OCI-LY3 (cell line): ENCODE results near the gene IFNG-AS1.
A peak's percentile ranks its signal among the peaks of the same experiment; 100 is the strongest.

Experiments used
- H2AFZ ChIP-seq: fragments of 200-600, 300-600 bp; shearing (Covaris generic); 2 replicates; pipeline ENCODE4 v1.6.0; 2014; ENCODE audit warnings: antibody characterized with exemption, low read depth, low read length
- H3K27ac ChIP-seq: fragments of 200-600, 300-600 bp; sonication (generic); 2 replicates; pipeline ENCODE4 v1.5.1; 2014; ENCODE audit warnings: mild to moderate bottlenecking, low read length, moderate library complexity, mixed read lengths
- H3K27me3 ChIP-seq: fragments of 200-600, 300-600 bp; sonication (generic); 2 replicates; pipeline ENCODE4 v1.6.1; 2014; ENCODE audit warnings: low read depth, low read length, mixed read lengths
- H3K36me3 ChIP-seq: fragments of 200-600, 300-600 bp; sonication (generic); replicated peaks from 2 replicates; pipeline ENCODE3; 2014; ENCODE audit warnings: low read depth, low read length, mixed read lengths
- H3K4me1 ChIP-seq: fragments of 300-600, 200-600 bp; sonication (generic); 2 replicates; pipeline ENCODE4 v1.6.1; 2014; ENCODE audit warnings: low read length, mixed read lengths
- H3K4me2 ChIP-seq: fragments of 200-600, 300-600 bp; sonication (generic); 2 replicates; pipeline ENCODE4 v1.6.1; 2014; ENCODE audit warnings: low read length, mixed read lengths
- H3K4me3 ChIP-seq: fragments of 300-600, 200-600 bp; sonication (generic); 2 replicates; pipeline ENCODE4 v1.5.1; 2014; ENCODE audit warnings: antibody characterized with exemption, mild to moderate bottlenecking, low read length, moderate library complexity
- H3K79me2 ChIP-seq: fragments of 300-600, 200-600 bp; shearing (Covaris generic); 2 replicates; pipeline ENCODE4 v1.6.1; 2014; ENCODE audit warnings: mild to moderate bottlenecking, low read length, mixed read lengths
- H3K9ac ChIP-seq: fragments of 300-600, 200-600 bp; shearing (Covaris generic); 2 replicates; pipeline ENCODE4 v1.6.0; 2014; ENCODE audit warnings: mild to moderate bottlenecking, low read length, moderate library complexity
- H3K9me3 ChIP-seq: fragments of 200-600, 300-600 bp; shearing (Covaris generic); 2 replicates; pipeline ENCODE4 v1.6.1; 2014; ENCODE audit warnings: low read length, mixed read lengths; ENCODE audit not compliant: insufficient read depth
- H4K20me1 ChIP-seq: fragments of 200-600, 300-600 bp; sonication (generic); 2 replicates; pipeline ENCODE4 v1.6.1; 2016; ENCODE audit warnings: low read length, mixed read lengths; ENCODE audit not compliant: insufficient read depth
- CTCF ChIP-seq: fragments of 200-600, 300-600 bp; sonication (generic); IDR thresholded peaks from 2 replicates; pipeline ENCODE4 v1.5.1; 2014; ENCODE audit warnings: antibody characterized with exemption, low read length, low read depth
- EZH2phosphoT487 ChIP-seq: fragments of 200-600 bp; shearing (Covaris generic); IDR thresholded peaks from 2 replicates; pipeline ENCODE4 v1.6.1; 2018; ENCODE audit warnings: antibody characterized with exemption, mixed run types, low read depth

IFNG-AS1 gene

GRCh38 chr12:68037616-68038255 is 48.5 kb downstream of the IFNG-AS1 start:
- H3K4me2 ChIP-seq, result no peak overlapping the region
- TF ChIP-seq EZH2phosphoT487, result no peak
- no peak for TF ChIP-seq CTCF

GRCh38 chr12:68038650-68039049 is 49.4 kb downstream of the IFNG-AS1 start:
- no peak overlapping the region for H3K9ac ChIP-seq
- TF ChIP-seq CTCF (no peak), EZH2phosphoT487 (no peak)
- peaks cover 26% of the 10 kb centered on the region for H3K4me1 ChIP-seq
- H4K20me1 ChIP-seq, result no peaks in the 10 kb centered on the region
- H2AFZ ChIP-seq, result no peak overlapping the region
- no peaks in the 10 kb centered on the region for H3K79me2 ChIP-seq
- H3K9me3 ChIP-seq, result no peaks in the 10 kb centered on the region
- H3K4me2 ChIP-seq, result no peak overlapping the region
- no peaks in the 10 kb centered on the region for H3K36me3 ChIP-seq
- no peaks in the 10 kb centered on the region for H3K27me3 ChIP-seq
- no peak overlapping the region for H3K4me3 ChIP-seq
- H3K27ac ChIP-seq, result no peak overlapping the region

More at GRCh38 chr12:68037616-68038255, 48.5 kb downstream of the IFNG-AS1 start:
- H3K36me3 ChIP-seq, result no peaks in the 10 kb centered on the region
- no peak overlapping the region for H2AFZ ChIP-seq
- H4K20me1 ChIP-seq, result no peaks in the 10 kb centered on the region
- no peak overlapping the region for H3K9ac ChIP-seq
- H3K27ac ChIP-seq, result no peak overlapping the region
- H3K27me3 ChIP-seq, result no peaks in the 10 kb centered on the region
- H3K79me2 ChIP-seq, result no peaks in the 10 kb centered on the region
- H3K4me3 ChIP-seq, result no peak overlapping the region
- no peaks in the 10 kb centered on the region for H3K9me3 ChIP-seq
- peaks cover 20% of the 10 kb centered on the region for H3K4me1 ChIP-seq

- Histone ChIP-seq H3K4me2 (peak overlapping the region; percentile 63), H3K27ac (no peak overlapping the region), H4K20me1 (no peaks in the 10 kb centered on the region), H2AFZ (peak overlapping the region; percentile 78), H3K27me3 (no peaks in the 10 kb centered on the region), H3K9ac (no peak overlapping the region), H3K4me3 (peak overlapping the region; percentile 44), H3K36me3 (no peaks in the 10 kb centered on the region), H3K4me1 (peaks cover 24% of the 10 kb centered on the region), H3K9me3 (no peaks in the 10 kb centered on the region), H3K79me2 (no peaks in the 10 kb centered on the region)
- TF ChIP-seq CTCF (peak; percentile 90), EZH2phosphoT487 (no peak)
These were observed 51.3 kb downstream of the IFNG-AS1 start for GRCh38 chr12:68040450-68041075.

GRCh38 chr12:68042212-68042699 is 53.0 kb downstream of the IFNG-AS1 start:
- H2AFZ ChIP-seq, result peak overlapping the region; percentile 84
- no peak overlapping the region for H3K27ac ChIP-seq
- TF ChIP-seq CTCF, result peak; percentile 39
- no peak for TF ChIP-seq EZH2phosphoT487

More at GRCh38 chr12:68042212-68042699, 53.0 kb downstream of the IFNG-AS1 start:
- peaks cover 24% of the 10 kb centered on the region for H3K4me1 ChIP-seq
- H3K9me3 ChIP-seq, result no peaks in the 10 kb centered on the region
- no peaks in the 10 kb centered on the region for H3K36me3 ChIP-seq
- no peaks in the 10 kb centered on the region for H4K20me1 ChIP-seq
- peak overlapping the region; percentile 36 for H3K4me2 ChIP-seq
- no peaks in the 10 kb centered on the region for H3K79me2 ChIP-seq
- H3K27me3 ChIP-seq, result no peaks in the 10 kb centered on the region
- H3K9ac ChIP-seq, result no peak overlapping the region
- no peak overlapping the region for H3K4me3 ChIP-seq
